KMS-11 (cell line): ENCODE data around the gene LRP4.

Source experiments
- H2AFZ ChIP-seq: fragments of 200-600 bp; sonication (generic); 2 replicates; pipeline ENCODE4 v1.6.1; 2016; ENCODE audit warnings: antibody characterized with exemption, mixed run types, low read depth
- H3K27ac ChIP-seq: fragments of 200-600 bp; sonication (generic); 2 replicates; pipeline ENCODE4 v1.6.1; 2016; ENCODE audit warnings: mild to moderate bottlenecking, mixed run types
- H3K27me3 ChIP-seq: fragments of 200-600 bp; sonication (generic); 2 replicates; pipeline ENCODE4 v1.6.1; 2017; ENCODE audit warnings: mild to moderate bottlenecking, low read depth, mixed run types, moderate library complexity; ENCODE audit not compliant: insufficient read depth
- H3K36me3 ChIP-seq: fragments of 200-600 bp; sonication (generic); 2 replicates; pipeline ENCODE4 v1.6.1; 2017; ENCODE audit warnings: mild to moderate bottlenecking, mixed run types; ENCODE audit not compliant: insufficient read depth
- H3K4me1 ChIP-seq: fragments of 200-600 bp; sonication (generic); 2 replicates; pipeline ENCODE4 v1.6.1; 2016; ENCODE audit warnings: mild to moderate bottlenecking, low read depth, mixed run types; ENCODE audit not compliant: poor library complexity, severe bottlenecking
- H3K4me2 ChIP-seq: fragments of 200-600 bp; sonication (generic); 2 replicates; pipeline ENCODE4 v1.7.0; 2016; ENCODE audit warnings: mild to moderate bottlenecking, mixed run types
- H3K4me3 ChIP-seq: fragments of 200-600 bp; sonication (generic); IDR thresholded peaks from 2 replicates; pipeline ENCODE4 v1.6.1; 2017; ENCODE audit warnings: low read depth, low read length, mixed read lengths; ENCODE audit not compliant: insufficient read depth
- H3K79me2 ChIP-seq: fragments of 200-600 bp; sonication (generic); 2 replicates; pipeline ENCODE4 v1.6.1; 2016; ENCODE audit warnings: low read depth, mixed run types; ENCODE audit not compliant: insufficient read depth
- H3K9ac ChIP-seq: fragments of 200-600 bp; sonication (generic); 2 replicates; pipeline ENCODE4 v1.6.1; 2016; ENCODE audit warnings: mild to moderate bottlenecking, mixed run types
- H4K20me1 ChIP-seq: fragments of 200-600 bp; sonication (generic); 2 replicates; pipeline ENCODE4 v1.6.1; 2016; ENCODE audit warnings: mild to moderate bottlenecking, mixed run types; ENCODE audit not compliant: insufficient read depth
- TF ChIP-seq, protein P1 (sequence below): fragments of 200-600 bp; sonication (generic); conservative IDR thresholded peaks from 2 replicates; pipeline ENCODE4 v1.6.1; 2017; ENCODE audit warnings: low read depth, mild to moderate bottlenecking, antibody characterized with exemption, low read length, moderate library complexity, mixed read lengths

LRP4 gene

DNA sequence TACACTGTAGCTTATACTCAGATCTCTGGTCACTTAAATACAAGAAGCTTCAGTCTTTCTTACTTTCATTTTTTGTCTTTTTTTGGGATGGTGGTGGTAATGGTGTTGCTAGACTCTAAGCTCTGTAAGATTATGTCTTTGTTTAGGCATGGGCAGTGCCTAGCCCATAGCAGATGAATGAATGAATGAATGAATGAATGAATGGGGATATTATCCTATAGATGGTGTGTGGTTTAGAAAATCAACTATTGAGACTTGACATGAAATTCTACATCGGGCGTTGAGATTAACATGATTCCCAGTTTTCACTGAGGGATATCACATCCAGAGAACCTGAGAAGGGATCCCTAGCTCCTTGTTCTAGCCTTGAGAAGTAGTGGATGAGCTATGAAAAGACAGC lies 62.5 kb downstream of the LRP4 start:
- TF ChIP-seq, protein P1, sequence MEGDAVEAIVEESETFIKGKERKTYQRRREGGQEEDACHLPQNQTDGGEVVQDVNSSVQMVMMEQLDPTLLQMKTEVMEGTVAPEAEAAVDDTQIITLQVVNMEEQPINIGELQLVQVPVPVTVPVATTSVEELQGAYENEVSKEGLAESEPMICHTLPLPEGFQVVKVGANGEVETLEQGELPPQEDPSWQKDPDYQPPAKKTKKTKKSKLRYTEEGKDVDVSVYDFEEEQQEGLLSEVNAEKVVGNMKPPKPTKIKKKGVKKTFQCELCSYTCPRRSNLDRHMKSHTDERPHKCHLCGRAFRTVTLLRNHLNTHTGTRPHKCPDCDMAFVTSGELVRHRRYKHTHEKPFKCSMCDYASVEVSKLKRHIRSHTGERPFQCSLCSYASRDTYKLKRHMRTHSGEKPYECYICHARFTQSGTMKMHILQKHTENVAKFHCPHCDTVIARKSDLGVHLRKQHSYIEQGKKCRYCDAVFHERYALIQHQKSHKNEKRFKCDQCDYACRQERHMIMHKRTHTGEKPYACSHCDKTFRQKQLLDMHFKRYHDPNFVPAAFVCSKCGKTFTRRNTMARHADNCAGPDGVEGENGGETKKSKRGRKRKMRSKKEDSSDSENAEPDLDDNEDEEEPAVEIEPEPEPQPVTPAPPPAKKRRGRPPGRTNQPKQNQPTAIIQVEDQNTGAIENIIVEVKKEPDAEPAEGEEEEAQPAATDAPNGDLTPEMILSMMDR = no peak
- H3K4me3 ChIP-seq = no peak overlapping the region
- H3K36me3 ChIP-seq = no peaks in the 10 kb centered on the region
- no peak overlapping the region for H2AFZ ChIP-seq
- H3K9ac ChIP-seq = no peak overlapping the region
- H3K27me3 ChIP-seq = no peaks in the 10 kb centered on the region
- H3K4me2 ChIP-seq = no peak overlapping the region
- no peak overlapping the region for H3K27ac ChIP-seq
- no peaks in the 10 kb centered on the region for H3K4me1 ChIP-seq
- no peaks in the 10 kb centered on the region for H4K20me1 ChIP-seq
- H3K79me2 ChIP-seq = no peaks in the 10 kb centered on the region

- no peaks in the 10 kb centered on the region for H3K27me3 ChIP-seq
- no peaks in the 10 kb centered on the region for H3K4me1 ChIP-seq
- TF ChIP-seq, protein P1 = no peak
- H3K9ac ChIP-seq = no peak overlapping the region
- no peaks in the 10 kb centered on the region for H3K36me3 ChIP-seq
- no peaks in the 10 kb centered on the region for H3K79me2 ChIP-seq
- no peak overlapping the region for H3K27ac ChIP-seq
- no peak overlapping the region for H2AFZ ChIP-seq
- no peak overlapping the region for H3K4me2 ChIP-seq
- H4K20me1 ChIP-seq = no peaks in the 10 kb centered on the region
- no peak overlapping the region for H3K4me3 ChIP-seq
Measured at GRCh38 chr11:46855167-46855566, 63.2 kb downstream of the LRP4 start.

DNA sequence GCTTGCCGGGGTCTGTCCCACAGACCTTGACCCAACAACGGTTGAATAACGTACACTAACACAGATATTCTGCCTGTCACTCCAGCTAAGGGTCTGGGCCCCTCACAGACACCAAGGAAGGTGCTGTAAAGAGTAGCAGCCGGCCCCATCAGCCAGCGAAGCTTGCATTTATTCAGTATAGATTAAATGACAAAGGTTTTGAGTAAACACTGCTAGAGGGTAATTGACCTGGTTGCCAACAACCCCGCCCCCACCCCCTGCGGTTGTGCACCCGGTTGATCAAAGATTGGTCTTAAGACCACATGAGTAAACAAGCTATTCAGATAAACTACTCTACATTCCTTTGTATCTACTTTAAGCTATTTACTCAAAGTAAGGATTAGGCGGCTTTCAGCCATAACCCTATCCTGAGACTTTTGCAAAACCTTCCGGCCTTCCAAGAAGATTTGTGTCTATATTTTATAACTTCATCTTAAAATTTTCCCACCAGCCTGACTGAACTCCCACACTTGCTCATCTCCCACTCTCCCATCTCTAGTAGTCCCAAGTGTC lies 67.4 kb downstream of the LRP4 start:
- Histone ChIP-seq H3K79me2 (no peaks in the 10 kb centered on the region), H3K4me1 (peaks cover 5% of the 10 kb centered on the region), H3K4me2 (no peak overlapping the region), H3K9ac (no peak overlapping the region), H3K27ac (no peak overlapping the region), H3K4me3 (no peak overlapping the region), H3K27me3 (no peaks in the 10 kb centered on the region), H4K20me1 (no peaks in the 10 kb centered on the region), H3K36me3 (no peaks in the 10 kb centered on the region), H2AFZ (no peak overlapping the region)
- TF ChIP-seq, protein P1 = no peak

- no peaks in the 10 kb centered on the region for H3K36me3 ChIP-seq
- peaks cover 10% of the 10 kb centered on the region for H3K4me1 ChIP-seq
- TF ChIP-seq, protein P1 = no peak
- H2AFZ ChIP-seq = no peak overlapping the region
- no peaks in the 10 kb centered on the region for H3K27me3 ChIP-seq
- no peak overlapping the region for H3K4me2 ChIP-seq
- peaks cover 11% of the 10 kb centered on the region for H3K79me2 ChIP-seq
- no peak overlapping the region for H3K27ac ChIP-seq
- H4K20me1 ChIP-seq = no peaks in the 10 kb centered on the region
- H3K9ac ChIP-seq = no peak overlapping the region
- H3K4me3 ChIP-seq = no peak overlapping the region
Measured at GRCh38 chr11:46849631-46850030, 68.7 kb downstream of the LRP4 start.
